MCF 10A (cell line): ENCODE measurements around the gene EIF2B2. TPM values are rescaled to one million over a fixed set of nuclear protein-coding genes. Genes with fewer than 3 reads are reported as not detected.
A peak's percentile ranks its signal among the peaks of the same experiment; 100 is the strongest.

ENCODE experiments used
- BruUV-seq: library from RNA; stranded (reverse); fragments of 400-500 nt; replicated peaks from 2 replicates; lab custom pipeline; 2021; lab: Mats Ljungman, UMichigan
- CTCF ChIA-PET: fragments of 300-600 bp; sonication (Branson Sonifier 250); formaldehyde crosslinking; extraction: SDS; loops from one replicate; lab custom pipeline; 2021; ENCODE audit warnings: antibody characterized with exemption, inconsistent platforms; lab: Yijun Ruan, JAX
- POLR2A ChIA-PET: fragments of 300-600, 350-650 bp; sonication (Branson Sonifier 250); formaldehyde crosslinking; extraction: SDS; loops from one replicate; lab custom pipeline; 2020; ENCODE audit warnings: antibody characterized with exemption, inconsistent platforms; lab: Yijun Ruan, JAX
- DNase-seq: peaks from one replicate; pipeline ENCODE4 v3.0.0-alpha.2; 2018; ENCODE audit not compliant: unreplicated experiment
- H3K27ac Mint-ChIP-seq: one replicate; pipeline ENCODE4 v1.8.0; 2022; ENCODE audit warnings: mild to moderate bottlenecking, low read depth, mixed read lengths; ENCODE audit not compliant: unreplicated experiment
- H3K27me3 Mint-ChIP-seq: one replicate; pipeline ENCODE4 v1.8.0; 2022; ENCODE audit warnings: mixed read lengths; ENCODE audit not compliant: insufficient read depth, unreplicated experiment
- H3K36me3 Mint-ChIP-seq: one replicate; pipeline ENCODE4 v1.8.0; 2022; ENCODE audit warnings: mild to moderate bottlenecking, moderate library complexity, mixed read lengths; ENCODE audit not compliant: insufficient read depth, unreplicated experiment
- H3K4me1 Mint-ChIP-seq: one replicate; pipeline ENCODE4 v1.8.0; 2022; ENCODE audit warnings: mixed read lengths; ENCODE audit not compliant: insufficient read depth, unreplicated experiment
- H3K4me3 Mint-ChIP-seq: one replicate; pipeline ENCODE4 v1.8.0; 2022; ENCODE audit warnings: mild to moderate bottlenecking, moderate library complexity, mixed read lengths; ENCODE audit not compliant: unreplicated experiment
- H3K9me3 Mint-ChIP-seq: one replicate; pipeline ENCODE4 v1.8.0; 2022; ENCODE audit warnings: mixed read lengths; ENCODE audit not compliant: unreplicated experiment
- intact Hi-C: fragments of 100-400 bp; cut with micrococcal nuclease; formaldehyde crosslinking; loops from 2 replicates; pipeline ENCODE4 v1.14.1; 2022
- total RNA-seq: library from RNA; stranded (reverse); gene quantifications from 2 replicates; pipeline ENCODE4 v1.2.3, GENCODE V29; 2022
- TF ChIP-seq, protein P1 (sequence below): fragments of 200-600 bp; IDR thresholded peaks from one replicate; pipeline ENCODE4 v1.8.0; 2022; ENCODE audit warnings: antibody characterized with exemption, mild to moderate bottlenecking; ENCODE audit not compliant: unreplicated experiment

The EIF2B2 gene
- total RNA-seq, 1 experiment from 2014 or later = 53.8 TPM

DNA sequence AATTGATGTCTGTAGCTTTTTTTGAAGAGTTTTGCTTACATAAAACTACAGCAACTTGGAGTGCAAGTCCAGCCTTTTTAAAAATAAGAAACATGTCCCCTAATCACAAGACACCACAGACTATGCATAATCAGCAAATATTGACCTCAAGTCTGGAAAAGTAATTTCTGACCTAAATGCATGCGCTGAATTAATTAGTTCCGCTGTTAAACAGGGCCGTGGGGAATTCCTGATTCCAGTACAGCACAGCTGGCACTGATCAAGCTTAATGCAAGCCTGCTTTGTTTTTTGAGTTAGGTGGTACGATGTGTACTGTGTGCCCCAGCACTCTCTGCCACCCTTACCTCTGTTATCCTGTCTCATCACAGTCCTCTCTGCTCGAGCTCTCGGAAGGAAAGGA is 39.3 kb downstream of the EIF2B2 start:
- Mint-ChIP-seq H3K27ac (no peak overlapping the region), H3K9me3 (no peaks in the 10 kb centered on the region), H3K4me3 (no peak overlapping the region), H3K36me3 (peaks cover 62% of the 10 kb centered on the region), H3K27me3 (no peaks in the 10 kb centered on the region), H3K4me1 (peaks cover 15% of the 10 kb centered on the region)
- DNase-seq = no peak
- ChIA-PET CTCF (no interaction called here), POLR2A (no interaction called here)
- no TSS peak for BruUV-seq
- TF ChIP-seq, protein P1, sequence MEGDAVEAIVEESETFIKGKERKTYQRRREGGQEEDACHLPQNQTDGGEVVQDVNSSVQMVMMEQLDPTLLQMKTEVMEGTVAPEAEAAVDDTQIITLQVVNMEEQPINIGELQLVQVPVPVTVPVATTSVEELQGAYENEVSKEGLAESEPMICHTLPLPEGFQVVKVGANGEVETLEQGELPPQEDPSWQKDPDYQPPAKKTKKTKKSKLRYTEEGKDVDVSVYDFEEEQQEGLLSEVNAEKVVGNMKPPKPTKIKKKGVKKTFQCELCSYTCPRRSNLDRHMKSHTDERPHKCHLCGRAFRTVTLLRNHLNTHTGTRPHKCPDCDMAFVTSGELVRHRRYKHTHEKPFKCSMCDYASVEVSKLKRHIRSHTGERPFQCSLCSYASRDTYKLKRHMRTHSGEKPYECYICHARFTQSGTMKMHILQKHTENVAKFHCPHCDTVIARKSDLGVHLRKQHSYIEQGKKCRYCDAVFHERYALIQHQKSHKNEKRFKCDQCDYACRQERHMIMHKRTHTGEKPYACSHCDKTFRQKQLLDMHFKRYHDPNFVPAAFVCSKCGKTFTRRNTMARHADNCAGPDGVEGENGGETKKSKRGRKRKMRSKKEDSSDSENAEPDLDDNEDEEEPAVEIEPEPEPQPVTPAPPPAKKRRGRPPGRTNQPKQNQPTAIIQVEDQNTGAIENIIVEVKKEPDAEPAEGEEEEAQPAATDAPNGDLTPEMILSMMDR = no peak
- intact Hi-C loops = no loop called here

DNA sequence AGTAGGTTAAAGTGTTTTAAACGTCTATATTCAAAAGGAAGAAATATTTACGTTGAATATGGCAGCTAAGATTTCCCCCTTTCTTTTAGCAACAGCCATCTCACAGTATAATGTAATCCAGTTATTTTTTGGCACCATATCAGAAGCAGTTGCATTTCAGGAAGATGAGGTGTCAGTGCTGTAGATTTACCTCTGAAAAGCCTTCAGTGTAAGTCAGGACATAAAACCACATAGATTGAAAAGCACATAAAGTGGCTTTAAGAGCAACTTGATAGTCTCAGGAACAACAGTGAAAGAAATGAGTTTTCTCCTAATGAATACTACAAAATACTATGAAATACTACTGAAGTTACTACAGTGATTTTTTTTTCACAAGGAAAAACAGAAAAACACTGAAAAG is 41.6 kb downstream of the EIF2B2 start:
- ChIA-PET CTCF (interaction anchor here (1.1 to 1.5 kb wide), 2 partner anchors 99 to 184 kb away, joined by 4 to 7 read pairs; no protein-coding TSS in a partner anchor), POLR2A (interaction anchor here (0.8 to 2.0 kb wide), 4 partner anchors 8 to 41 kb away, joined by 3 to 7 read pairs (median 4); partner anchors contain the start of genes EIF2B2 and ZC2HC1C)
- intact Hi-C loops = no loop called here
- H3K4me3 Mint-ChIP-seq = no peak overlapping the region
- TF ChIP-seq, protein P1 = no peak
- BruUV-seq = no TSS peak
- DNase-seq = peak; percentile 60
- H3K9me3 Mint-ChIP-seq = no peaks in the 10 kb centered on the region
- H3K27ac Mint-ChIP-seq = peak overlapping the region; percentile 59
- H3K36me3 Mint-ChIP-seq = peaks cover 44% of the 10 kb centered on the region
- peaks cover 18% of the 10 kb centered on the region for H3K4me1 Mint-ChIP-seq
- H3K27me3 Mint-ChIP-seq = no peaks in the 10 kb centered on the region

DNA sequence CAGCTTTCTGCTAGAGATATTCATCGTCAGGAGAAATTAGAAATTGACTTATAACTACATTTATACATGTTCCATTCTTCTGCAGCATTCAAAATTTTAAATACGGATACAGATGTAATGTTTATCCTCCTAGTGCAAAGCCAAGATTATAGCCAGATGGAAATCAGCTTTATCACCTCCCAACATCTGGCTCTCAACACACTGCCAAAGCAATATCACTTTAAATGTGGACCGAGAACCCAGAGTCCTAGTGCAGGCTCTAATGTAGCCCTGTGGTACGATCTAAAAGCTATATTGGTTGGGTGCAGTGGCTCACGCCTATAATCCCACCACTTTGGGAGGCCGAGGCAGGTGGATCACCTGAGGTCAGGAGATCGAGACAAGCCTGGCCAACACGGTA is 42.0 kb downstream of the EIF2B2 start:
- POLR2A ChIA-PET = interaction anchor here (0.8 to 2.0 kb wide), 5 partner anchors 9 to 42 kb away, joined by 3 to 7 read pairs (median 5); partner anchors contain the start of genes ACYP1, EIF2B2 and ZC2HC1C
- Mint-ChIP-seq H3K27me3 (no peaks in the 10 kb centered on the region), H3K9me3 (no peaks in the 10 kb centered on the region), H3K36me3 (peaks cover 47% of the 10 kb centered on the region), H3K4me1 (peaks cover 22% of the 10 kb centered on the region), H3K4me3 (no peak overlapping the region), H3K27ac (peak overlapping the region; percentile 59)
- TF ChIP-seq, protein P1 = no peak
- CTCF ChIA-PET = interaction anchor here (1.1 to 1.5 kb wide), 3 partner anchors 99 to 184 kb away, joined by 4 to 7 read pairs (median 4); no protein-coding TSS in a partner anchor
- intact Hi-C loops = no loop called here
- BruUV-seq = no TSS peak
- no peak for DNase-seq

DNA sequence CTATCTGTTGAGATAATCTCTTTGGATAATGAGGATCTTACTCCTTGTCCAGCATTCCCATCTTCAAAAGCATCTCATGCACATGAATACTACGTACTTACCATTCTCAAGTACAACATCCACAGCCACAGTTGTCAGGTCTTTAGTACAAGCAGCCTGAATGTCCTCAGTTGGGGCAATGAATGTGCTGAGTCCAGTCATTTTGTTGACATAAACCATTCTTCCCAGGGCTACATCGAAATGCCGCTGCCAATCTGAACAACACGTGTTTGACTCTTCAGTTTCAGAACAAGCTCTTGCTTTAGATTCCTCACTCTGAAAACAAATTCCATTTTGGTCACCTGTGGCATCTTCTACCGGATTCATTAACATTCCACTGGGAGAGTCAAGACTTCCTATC is 43.6 kb downstream of the EIF2B2 start:
- ChIA-PET POLR2A (interaction anchor here (1.0 kb wide), 1 partner anchor 22 kb away, joined by 3 read pairs; no protein-coding TSS in a partner anchor), CTCF (no interaction called here)
- Mint-ChIP-seq H3K27ac (no peak overlapping the region), H3K4me1 (peaks cover 29% of the 10 kb centered on the region), H3K27me3 (no peaks in the 10 kb centered on the region), H3K9me3 (no peaks in the 10 kb centered on the region), H3K36me3 (peaks cover 36% of the 10 kb centered on the region), H3K4me3 (no peak overlapping the region)
- BruUV-seq = no TSS peak
- TF ChIP-seq, protein P1 = no peak
- intact Hi-C loops = no loop called here
- DNase-seq = no peak
